ENCODE data around the gene USP19. TPM values are rescaled to one million over a fixed set of nuclear protein-coding genes. Genes with fewer than 3 reads are reported as not detected.

USP19 gene
- total and polyA plus RNA-seq, 7 donors: 22.2 to 98.4 (median 48.2) TPM

DNA sequence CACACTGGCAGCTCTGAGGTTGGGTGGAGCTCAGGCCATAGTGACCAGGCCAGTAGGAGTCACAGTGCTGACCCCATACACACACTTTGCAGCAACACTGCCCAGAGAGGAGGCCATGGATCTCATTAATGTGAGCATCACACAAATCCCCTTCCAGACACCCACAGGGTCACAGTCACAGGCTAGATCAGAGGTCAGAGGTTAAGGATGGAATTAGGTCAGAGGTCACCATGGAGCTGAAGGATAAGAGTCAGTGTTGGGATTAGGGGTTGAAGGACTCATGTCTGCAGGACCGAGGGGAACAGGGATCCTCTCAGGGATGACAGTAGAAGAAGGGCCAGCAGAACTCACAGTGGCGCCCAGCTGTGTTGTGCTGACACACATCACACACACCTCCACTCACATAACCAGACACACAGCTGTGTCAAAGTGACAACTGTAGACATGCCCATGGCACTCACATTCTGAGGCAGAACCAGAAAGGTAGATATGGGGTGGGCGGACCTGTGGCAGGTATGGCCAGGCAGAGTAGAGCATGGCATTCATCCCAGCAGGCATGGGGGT, 32.8 kb upstream of the USP19 start:
- intact Hi-C loops (cut with DNase I): no loop called here
- TF ChIP-seq POLR2A (IDR thresholded peaks at IDR 0.05) (no peak), EP300 (IDR thresholded peaks at IDR 0.05) (no peak), POLR2AphosphoS5 (IDR thresholded peaks at IDR 0.05) (no peak)
- TF ChIP-seq, protein P1, sequence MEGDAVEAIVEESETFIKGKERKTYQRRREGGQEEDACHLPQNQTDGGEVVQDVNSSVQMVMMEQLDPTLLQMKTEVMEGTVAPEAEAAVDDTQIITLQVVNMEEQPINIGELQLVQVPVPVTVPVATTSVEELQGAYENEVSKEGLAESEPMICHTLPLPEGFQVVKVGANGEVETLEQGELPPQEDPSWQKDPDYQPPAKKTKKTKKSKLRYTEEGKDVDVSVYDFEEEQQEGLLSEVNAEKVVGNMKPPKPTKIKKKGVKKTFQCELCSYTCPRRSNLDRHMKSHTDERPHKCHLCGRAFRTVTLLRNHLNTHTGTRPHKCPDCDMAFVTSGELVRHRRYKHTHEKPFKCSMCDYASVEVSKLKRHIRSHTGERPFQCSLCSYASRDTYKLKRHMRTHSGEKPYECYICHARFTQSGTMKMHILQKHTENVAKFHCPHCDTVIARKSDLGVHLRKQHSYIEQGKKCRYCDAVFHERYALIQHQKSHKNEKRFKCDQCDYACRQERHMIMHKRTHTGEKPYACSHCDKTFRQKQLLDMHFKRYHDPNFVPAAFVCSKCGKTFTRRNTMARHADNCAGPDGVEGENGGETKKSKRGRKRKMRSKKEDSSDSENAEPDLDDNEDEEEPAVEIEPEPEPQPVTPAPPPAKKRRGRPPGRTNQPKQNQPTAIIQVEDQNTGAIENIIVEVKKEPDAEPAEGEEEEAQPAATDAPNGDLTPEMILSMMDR (IDR thresholded peaks at IDR 0.05): no peak

DNA sequence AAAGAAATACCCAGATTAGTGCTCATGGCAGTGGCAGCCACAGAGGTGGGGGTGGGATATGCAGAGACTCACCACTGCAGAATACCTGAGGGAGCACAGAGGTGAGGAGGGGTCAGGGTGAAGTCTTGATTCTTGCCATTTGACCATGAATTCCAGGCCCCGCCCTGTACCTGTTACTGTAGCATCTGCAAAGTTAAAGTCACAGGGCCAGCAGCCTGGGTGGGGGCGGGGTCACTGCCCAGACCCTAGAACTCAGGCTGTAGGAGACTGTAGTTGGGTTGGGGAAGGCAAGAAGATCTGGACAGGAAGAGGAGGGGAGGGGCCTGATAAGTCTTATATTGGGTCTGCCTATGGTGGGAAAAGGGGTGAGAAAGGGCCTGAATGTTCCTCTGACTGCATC, 31.0 kb upstream of the USP19 start:
- no peak for DNase-seq
- 89 to 90% methylated on average over 2 of the region's 2 CpGs for WGBS, 2 donors

More for the DNA sequence above, 32.8 kb upstream of the USP19 start:
- no peaks in the 10 kb centered on the region for H3K4me1 ChIP-seq
- H3K36me3 ChIP-seq: no peaks in the 10 kb centered on the region
- no peak for DNase-seq
- H3K9me3 ChIP-seq: no peaks in the 10 kb centered on the region
- H3K27ac ChIP-seq: no peak overlapping the region
- H3K4me3 ChIP-seq: no peak overlapping the region
- no peaks in the 10 kb centered on the region for H3K27me3 ChIP-seq
- 90 to 91% methylated on average over 3 of the region's 3 CpGs for WGBS, 2 donors

DNA sequence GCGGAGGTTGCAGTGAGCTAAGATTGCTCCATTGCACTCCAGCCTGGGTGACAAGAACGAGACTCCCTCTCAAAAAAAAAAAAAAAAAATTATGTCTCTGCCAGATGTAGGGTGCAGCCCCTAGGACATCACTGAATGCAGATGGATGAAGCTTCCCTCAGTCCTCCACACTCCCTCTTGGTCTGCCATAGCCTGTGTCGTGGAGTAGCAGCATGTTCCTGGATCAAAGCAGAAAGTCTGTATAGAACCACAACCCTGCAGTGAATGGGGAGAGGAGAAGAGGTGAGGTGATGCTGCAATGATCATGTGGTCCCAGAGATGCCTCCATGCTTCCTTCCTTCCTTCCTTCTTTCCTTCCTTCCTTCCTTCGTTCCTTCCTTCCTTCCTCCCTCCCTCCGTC, 27.5 kb upstream of the USP19 start:
- Histone ChIP-seq H3K36me3 (no peaks in the 10 kb centered on the region), H3K9me3 (no peaks in the 10 kb centered on the region), H3K27ac (no peak overlapping the region), H3K4me3 (no peak overlapping the region), H3K27me3 (no peaks in the 10 kb centered on the region), H3K4me1 (no peaks in the 10 kb centered on the region)
- no peak for DNase-seq
- WGBS, 2 donors: 56 to 77% methylated on average over 5 of the region's 5 CpGs
- TF ChIP-seq POLR2AphosphoS5 (IDR thresholded peaks at IDR 0.05): no peak
- TF ChIP-seq EP300 (IDR thresholded peaks at IDR 0.05): no peak
- TF ChIP-seq POLR2A (IDR thresholded peaks at IDR 0.05): no peak
- TF ChIP-seq, protein P1 (IDR thresholded peaks at IDR 0.05): no peak
- intact Hi-C loops (cut with DNase I): no loop called here

More for the DNA sequence above, 31.0 kb upstream of the USP19 start:
- no peaks in the 10 kb centered on the region for H3K36me3 ChIP-seq
- no peak overlapping the region for H3K27ac ChIP-seq
- H3K4me1 ChIP-seq: no peaks in the 10 kb centered on the region
- TF ChIP-seq POLR2AphosphoS5 (IDR thresholded peaks at IDR 0.05) (no peak), EP300 (IDR thresholded peaks at IDR 0.05) (no peak)
- TF ChIP-seq, protein P1 (IDR thresholded peaks at IDR 0.05): no peak
- no peaks in the 10 kb centered on the region for H3K27me3 ChIP-seq
- intact Hi-C loops (cut with DNase I): no loop called here
- H3K9me3 ChIP-seq: no peaks in the 10 kb centered on the region
- no peak overlapping the region for H3K4me3 ChIP-seq

DNA sequence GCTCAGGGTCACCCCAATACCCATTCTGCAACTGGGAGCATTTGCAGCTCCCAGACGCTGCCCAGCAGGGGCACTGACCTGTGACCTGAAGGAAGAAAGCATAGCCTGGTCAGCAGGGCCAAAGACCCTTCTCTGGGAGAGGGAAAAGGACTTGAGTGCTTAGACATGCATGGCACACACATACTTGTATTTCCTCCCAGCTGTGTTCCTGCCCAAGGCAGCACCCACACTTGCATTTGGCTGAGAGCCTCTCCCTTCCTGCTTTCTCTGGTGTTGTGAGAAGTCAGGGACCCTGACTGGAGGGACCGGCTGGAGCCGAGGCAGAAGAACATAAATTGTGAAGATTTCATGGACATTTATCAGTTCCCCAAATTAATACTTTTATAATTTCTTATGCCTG, 19.5 kb upstream of the USP19 start:
- H3K36me3 ChIP-seq: no peaks in the 10 kb centered on the region
- intact Hi-C loops (cut with DNase I): no loop called here
- H3K4me3 ChIP-seq: no peak overlapping the region
- no peaks in the 10 kb centered on the region for H3K27me3 ChIP-seq
- no peak for DNase-seq
- H3K27ac ChIP-seq: no peak overlapping the region
- WGBS, 2 donors: 71 to 81% methylated on average over 3 of the region's 3 CpGs
- H3K9me3 ChIP-seq: no peaks in the 10 kb centered on the region
- no peaks in the 10 kb centered on the region for H3K4me1 ChIP-seq
- no peak for TF ChIP-seq POLR2A (IDR thresholded peaks at IDR 0.05)
- no peak for TF ChIP-seq POLR2AphosphoS5 (IDR thresholded peaks at IDR 0.05)
- TF ChIP-seq, protein P1 (IDR thresholded peaks at IDR 0.05): no peak
- no peak for TF ChIP-seq EP300 (IDR thresholded peaks at IDR 0.05)

DNA sequence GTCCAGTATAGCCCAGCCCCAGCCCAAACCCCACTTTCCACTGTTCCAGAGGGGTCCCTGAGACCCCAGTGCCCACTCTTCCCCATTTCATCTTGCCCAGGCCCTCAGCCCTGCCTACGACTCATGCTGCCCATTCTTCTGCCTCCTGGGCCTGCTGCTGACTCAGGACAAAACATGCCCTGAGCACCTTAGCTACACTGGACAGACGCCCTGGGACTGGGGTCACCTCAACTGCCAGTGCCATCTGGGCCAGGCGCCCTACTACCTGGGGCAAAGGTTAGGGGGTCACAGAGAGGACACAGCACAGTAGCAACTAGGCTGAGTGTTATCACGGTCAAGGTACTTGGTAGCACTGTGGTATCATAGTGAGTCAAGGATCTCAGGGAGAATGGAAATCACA, 14.9 kb upstream of the USP19 start:
- no peak overlapping the region for H3K4me3 ChIP-seq
- no peaks in the 10 kb centered on the region for H3K27me3 ChIP-seq
- TF ChIP-seq, protein P1 (IDR thresholded peaks at IDR 0.05): no peak
- TF ChIP-seq POLR2AphosphoS5 (IDR thresholded peaks at IDR 0.05): no peak
- no peak for TF ChIP-seq POLR2A (IDR thresholded peaks at IDR 0.05)
- TF ChIP-seq EP300 (IDR thresholded peaks at IDR 0.05): no peak
- H3K27ac ChIP-seq: no peak overlapping the region
- H3K36me3 ChIP-seq: peaks cover 0 to 7% (median 5%) of the 10 kb centered on the region in 4 donors
- no peaks in the 10 kb centered on the region for H3K9me3 ChIP-seq
- H3K4me1 ChIP-seq: peaks cover 0 to 26% (median 23%) of the 10 kb centered on the region in 4 donors
- WGBS, 2 donors: 79 to 84% methylated on average over 4 of the region's 4 CpGs
- no peak for DNase-seq
- intact Hi-C loops (cut with DNase I): no loop called here

Measured in sigmoid colon (tissue), 7 donors.